Measurements from ENCODE around the gene TBC1D17.

TBC1D17 gene

DNA sequence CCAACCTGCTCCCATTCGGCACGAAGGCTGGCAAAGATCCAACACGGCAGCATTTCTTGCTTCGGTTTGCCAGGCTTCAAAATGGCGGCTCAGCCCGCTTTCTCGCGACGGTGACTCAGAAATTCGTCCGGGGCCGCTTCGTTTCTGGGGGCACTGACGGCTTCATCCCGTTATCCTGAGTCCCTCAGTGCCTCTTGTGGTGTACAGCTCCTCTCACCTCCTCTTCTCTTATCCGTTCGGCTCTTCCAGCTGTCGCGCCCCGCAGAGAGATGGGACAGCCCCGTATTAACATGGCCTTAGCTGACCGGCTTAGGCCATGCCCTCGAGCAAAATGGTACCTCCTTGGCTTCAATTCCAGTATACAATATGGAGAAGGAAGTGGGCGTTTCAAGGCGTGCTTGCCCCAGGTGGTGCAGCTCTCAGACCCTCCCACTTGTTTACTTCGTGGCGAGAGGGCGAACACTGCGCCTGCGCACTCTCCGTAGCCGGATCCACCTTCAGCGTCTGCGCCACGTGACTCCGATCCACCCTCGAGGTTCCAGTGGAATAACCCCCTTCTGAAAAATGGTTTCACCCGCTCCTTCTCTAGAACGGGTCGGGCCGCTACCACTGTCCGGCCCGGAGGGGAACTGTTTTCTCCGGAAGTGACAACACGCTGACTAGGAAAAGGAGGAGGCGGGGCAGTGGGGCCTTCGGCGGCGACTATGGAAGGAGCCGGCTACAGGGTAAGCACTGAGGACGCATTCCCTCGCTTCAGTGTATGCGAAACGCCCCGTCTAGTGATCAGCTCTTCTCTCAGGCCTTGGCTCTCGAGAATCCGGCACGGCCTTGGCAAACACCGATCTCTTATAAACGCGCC is at the start of gene TBC1D17, which contains the start of gene AKT1S1:
Gene TBC1D17, plus strand, starts transcription at position 683 of the 859 bp plus-strand sequence. Its CDS starts 22 bp downstream, at position 705.
Gene AKT1S1, minus strand, starts transcription at position 336 of the 859 bp plus-strand sequence. CDS start 4,060 bp downstream, outside the sequence.
- peak; percentile 100 for DNase-seq

DNA sequence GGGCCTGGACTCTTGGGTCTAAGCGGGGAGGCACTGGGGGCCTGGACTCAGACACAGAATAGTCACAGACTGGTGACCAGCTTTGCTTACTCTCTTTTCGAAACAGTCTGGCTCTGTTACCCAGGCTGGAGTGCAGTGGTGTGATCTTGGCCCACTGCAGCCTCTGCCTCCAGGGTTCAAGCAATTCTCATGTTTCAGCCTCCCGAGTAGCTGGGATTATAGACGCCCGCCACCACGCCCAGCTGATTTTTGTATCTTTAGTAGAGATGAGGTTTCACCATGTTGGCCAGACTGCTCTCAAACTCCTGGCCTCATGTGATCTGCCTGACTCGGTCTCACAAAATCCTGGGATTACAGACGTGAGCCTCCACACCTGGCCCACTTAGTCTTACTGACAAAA is 48.3 kb upstream of the TBC1D17 start:
- DNase-seq: no peak

DNA sequence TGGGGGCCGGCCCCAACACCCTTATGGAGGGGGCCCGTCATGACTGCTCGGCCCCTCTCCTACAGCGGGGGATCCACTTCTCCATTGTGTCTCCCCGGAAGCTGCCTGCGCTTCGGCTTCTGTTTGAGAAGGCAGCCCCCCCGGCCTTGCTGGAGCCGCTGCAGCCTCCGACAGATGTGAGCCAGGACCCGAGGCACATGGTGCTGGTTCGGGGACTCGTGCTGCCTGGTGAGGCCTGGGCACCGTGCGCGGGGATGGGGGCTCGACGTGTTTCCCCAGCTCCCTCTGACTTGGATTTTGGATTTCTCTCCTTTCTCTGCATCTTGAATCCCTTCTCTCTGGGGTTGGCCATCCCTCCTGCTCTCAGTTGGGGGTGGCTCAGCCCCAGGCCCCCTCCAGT is 47.8 kb upstream of the TBC1D17 start:
- no peak for DNase-seq

DNA sequence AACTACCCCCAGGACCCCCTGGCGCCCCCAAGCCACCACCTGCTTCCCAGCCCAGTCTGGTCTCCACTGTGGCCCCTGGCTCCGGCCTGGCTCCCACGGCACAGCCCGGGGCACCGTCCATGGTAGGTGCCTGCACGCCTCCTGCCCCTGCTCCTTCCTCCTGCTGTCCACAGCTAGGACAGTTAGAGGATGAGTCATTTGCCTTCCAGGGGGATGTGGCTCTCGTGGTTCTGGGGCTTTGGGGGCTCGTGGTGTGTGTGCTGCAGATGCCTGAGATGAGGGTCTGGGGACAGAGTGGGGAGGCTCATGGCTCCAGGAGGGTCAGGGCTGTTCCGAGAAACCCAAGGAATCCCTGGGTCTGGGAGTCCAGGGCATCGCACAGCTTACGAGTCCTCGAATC is 46.7 kb upstream of the TBC1D17 start:
- no peak for DNase-seq

DNA sequence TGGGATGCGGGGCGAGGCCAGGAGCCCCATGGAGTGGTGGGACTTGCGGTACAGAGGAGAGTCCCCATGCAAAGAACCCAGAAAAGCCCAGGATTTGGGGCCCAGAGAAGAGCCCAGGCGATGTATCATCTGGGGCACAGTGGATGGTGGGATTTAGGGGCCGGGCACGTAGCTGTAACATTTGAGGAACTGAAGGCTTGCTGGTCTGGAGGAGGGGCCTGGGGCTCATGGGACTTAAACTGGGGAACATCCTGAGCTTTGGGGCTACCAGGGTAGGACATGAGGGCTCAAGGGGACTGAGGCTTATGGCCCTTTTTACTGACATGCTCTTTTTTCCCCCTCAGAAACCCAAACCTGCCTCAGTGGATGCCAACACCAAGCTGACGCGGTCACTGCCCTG is 45.9 kb upstream of the TBC1D17 start:
- no peak for DNase-seq

DNA sequence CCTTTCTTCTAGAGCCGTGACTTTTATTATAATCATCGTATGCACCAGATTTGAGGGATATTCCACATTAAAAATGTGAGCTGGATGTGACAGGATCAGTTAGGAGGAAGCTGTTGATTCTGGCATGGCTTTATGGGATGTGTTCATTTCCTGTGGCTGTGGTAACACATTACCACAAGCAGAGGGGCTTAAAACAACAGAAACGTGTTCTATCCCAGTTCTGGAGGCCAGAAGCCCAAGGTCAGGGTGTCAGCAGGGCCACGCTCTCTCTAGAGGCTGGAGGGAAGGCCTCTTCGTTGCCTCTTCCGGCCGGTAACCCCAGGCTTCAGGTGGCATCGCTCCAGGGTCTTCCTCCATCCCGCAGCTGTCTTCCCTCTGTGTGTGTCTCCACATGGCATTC is 44.9 kb upstream of the TBC1D17 start:
- DNase-seq: no peak

DNA sequence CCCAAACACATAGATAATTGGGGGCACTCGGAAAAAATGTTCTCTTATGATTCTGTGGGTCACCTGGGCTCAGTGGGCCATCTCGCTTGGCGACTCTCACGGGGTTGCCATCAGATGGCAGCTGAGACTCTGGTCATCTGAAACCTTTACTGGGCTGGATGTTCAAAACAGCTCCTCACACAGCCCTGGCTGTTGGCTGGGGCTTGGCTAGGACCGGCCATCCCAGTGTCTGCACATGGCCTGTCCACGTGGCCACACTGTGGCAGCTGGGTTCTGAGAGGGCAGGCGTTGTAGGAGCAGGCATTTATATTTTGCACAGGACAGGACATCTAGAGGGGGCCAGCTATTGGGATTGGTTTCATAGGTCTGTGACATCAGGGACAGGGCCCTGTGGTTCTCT is 43.9 kb upstream of the TBC1D17 start:
- no peak for DNase-seq

DNA sequence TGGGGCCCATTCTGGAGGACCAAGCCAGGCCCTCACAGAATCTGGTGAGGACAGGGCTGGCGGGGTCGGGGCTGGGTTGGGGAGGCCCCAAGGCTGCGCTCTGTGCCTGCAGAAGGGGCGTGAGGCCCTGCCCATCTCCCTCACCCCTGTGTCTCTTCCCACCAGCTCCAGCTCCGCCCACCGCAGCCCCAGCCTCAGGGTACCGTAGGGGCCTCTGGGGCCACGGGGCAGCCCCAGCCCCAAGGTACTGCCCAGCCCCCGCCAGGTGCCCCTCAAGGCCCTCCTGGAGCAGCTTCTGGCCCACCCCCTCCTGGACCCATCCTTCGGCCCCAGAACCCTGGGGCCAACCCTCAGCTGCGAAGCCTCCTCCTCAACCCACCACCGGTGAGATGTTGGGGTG is 41.9 kb upstream of the TBC1D17 start:
- DNase-seq: no peak

DNA sequence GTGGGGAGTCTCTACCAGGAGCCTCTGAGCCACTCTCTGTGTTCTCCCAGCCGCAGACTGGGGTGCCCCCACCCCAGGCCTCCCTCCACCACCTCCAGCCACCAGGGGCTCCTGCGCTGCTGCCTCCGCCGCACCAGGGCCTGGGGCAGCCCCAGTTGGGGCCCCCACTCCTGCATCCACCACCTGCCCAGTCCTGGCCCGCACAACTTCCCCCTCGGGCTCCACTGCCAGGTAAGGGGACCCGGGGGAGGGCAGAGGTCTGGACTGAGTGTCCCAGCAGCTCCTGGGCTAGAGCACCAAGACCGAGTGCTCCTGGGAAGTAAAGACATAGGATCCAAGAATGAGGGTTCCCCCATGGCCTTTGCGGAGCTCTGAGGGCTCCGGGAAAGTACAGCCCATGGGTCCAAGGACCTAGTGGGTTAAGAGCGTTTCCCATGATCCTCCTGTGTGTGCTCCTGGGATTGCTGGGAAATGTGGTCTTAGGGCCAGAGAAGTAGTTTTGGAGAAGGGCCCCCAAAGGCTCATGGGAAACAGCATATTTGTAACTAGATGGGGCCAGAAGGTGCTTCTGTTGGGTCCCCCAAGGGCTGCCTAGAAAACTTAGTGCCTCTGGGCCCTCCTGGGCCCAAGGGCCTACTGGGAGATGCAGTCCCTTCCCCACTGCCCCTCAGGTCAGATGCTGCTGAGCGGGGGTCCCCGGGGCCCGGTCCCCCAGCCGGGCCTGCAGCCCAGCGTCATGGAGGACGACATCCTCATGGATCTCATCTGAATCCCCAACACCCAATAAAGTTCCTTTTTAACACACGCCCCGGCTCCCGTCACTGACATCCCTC is 41.1 kb upstream of the TBC1D17 start:
- DNase-seq: no peak

DNA sequence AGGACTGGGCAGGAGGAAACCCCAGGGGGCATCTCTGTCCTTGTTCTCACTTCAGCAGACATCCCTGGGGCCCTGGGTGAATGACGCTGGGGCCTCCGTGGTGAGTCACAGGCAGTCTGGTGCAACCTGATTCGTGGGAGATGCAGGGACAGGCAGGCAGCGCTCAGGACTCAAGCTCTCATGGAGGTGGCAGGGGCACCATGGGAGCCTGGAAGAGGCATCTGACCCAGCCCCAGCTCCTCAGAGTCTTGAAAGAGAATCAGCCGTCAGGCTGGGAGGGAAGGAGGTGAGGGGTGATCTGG is 40.5 kb upstream of the TBC1D17 start:
- DNase-seq: no peak

DNA sequence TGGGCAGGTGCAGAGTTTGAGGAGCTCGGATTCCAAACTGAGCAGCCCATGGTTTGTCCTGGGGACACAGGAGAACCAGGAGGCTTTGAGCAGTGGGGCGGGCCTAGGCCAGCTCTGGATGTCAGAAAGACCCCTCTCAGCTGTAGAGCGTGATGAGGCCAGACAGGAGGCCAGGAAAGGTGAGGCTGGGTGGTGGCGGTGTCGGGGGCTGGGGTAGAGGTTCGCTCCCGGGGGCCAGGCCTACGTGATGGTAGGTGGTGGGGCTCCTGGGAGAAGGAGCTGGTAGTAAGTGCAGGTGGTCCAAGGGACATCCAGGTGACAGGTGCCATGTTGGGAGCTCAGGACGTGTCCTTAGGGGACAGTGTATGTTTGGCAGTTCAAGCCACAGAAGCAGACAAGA is 40.1 kb upstream of the TBC1D17 start:
- no peak for DNase-seq

DNA sequence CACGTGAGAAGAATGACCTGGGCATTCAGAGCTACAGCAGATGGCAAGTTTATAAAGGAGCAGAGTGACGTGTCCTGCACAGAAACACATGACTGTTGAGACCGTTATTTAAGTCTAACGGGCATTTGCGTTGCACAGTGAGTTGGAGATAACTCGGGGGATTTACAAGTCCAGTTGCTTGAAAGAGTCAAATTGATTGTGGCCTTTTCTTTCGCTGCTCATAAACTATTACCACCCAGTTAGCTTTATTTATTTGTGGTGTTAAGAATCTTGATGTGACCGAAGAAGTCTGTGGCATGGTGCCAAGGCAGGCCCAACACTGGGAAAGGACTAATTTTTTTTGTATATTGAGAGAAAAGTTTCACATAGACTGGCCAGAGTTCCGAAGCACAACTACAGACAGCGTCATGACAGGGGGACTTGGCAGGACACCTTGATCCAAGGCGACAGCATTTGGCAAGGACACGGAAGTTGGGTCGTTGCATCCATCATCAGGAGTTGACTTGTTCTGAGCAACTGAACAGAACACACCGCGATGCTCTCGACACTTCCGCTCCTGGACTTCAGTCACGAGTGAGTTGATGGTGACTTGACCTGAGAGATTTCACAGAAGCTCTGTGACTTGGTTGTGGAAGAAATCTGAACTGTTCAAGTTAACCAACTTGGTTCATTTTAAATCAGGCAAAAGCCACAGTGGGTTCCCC is 38.5 kb upstream of the TBC1D17 start:
- DNase-seq: no peak

DNA sequence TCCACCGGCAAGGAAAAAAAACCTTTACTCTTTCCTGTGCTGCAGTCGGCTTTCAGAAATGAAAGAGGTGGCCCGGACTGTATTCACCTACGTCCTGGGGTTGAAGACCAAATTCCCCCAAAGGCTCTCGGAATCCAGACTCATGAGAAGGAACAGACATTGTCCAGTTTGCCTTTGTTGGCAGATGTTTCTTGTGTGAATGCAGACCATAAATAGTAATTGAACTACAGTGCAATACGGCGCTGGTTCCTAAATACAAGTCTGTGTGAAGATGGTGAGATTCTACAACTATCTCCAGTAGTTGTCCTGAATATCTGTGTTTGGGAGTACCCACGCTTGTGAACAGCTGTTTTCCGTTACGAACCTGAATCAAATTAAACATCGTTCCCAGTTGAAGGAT is 37.8 kb upstream of the TBC1D17 start:
- no peak for DNase-seq

DNA sequence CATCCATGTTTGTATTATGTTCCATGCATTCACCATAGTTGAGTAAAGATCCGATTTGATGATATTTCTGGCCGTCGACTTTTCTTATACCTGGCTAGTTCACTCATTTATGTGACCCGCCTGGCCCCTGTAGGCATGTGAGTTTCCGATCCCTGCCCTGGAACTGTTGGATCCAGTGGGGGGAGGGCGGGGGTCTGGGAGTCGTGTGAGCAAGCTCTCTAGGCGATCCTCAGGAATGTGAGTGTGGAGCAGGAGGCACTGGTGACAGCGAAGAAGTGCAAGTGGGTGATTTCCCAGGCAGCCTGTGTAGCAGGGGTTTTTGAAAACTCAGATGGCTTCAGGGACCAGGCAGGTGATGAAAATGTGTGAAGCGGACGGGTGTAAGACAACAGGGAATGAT is 37.2 kb upstream of the TBC1D17 start:
- DNase-seq: no peak

DNA sequence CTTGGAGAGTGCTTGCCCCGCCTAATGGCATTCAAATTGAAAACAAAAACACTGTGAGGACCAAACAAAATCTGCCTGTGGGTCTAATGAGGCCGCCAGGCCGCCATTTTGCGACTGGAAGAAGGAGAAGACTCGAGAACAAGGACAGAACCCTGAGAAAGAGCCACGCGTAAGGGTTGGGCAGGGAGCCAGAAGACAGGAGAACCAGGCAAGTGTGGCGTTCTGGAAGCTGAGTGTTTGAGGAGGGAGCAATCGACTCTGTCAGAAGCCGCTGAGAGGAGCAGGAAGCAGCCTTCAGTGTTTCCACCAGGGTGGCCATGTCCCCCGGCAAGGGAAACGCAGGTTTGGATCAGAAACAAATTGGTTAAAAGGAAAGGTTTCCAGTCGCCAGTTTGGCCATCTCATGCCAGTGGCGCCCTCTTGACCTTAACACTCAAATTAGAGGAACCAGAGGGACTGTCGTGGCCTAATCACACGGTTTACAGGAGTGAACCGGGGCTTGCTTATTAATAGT is 36.7 kb upstream of the TBC1D17 start:
- no peak for DNase-seq

DNA sequence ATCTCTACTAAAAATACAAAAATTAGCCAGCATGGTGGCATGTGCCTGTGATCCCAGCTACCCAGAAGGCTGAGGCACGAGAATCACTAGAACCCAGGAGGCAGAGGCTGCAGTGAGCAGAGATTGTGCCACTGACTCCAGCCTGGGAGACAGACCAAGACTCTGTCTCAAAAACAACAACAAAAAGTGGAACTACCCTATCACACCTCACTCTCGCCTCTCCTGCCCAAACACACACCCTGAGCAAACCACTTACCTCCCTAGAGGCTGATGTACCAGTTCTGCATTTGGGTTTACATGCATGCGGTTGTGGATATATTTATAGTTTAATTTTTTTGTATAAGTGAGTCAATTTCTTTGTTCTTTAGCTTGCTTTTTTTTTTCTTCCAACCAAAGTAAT is 34.2 kb upstream of the TBC1D17 start:
- peak; percentile 56 for DNase-seq

DNA sequence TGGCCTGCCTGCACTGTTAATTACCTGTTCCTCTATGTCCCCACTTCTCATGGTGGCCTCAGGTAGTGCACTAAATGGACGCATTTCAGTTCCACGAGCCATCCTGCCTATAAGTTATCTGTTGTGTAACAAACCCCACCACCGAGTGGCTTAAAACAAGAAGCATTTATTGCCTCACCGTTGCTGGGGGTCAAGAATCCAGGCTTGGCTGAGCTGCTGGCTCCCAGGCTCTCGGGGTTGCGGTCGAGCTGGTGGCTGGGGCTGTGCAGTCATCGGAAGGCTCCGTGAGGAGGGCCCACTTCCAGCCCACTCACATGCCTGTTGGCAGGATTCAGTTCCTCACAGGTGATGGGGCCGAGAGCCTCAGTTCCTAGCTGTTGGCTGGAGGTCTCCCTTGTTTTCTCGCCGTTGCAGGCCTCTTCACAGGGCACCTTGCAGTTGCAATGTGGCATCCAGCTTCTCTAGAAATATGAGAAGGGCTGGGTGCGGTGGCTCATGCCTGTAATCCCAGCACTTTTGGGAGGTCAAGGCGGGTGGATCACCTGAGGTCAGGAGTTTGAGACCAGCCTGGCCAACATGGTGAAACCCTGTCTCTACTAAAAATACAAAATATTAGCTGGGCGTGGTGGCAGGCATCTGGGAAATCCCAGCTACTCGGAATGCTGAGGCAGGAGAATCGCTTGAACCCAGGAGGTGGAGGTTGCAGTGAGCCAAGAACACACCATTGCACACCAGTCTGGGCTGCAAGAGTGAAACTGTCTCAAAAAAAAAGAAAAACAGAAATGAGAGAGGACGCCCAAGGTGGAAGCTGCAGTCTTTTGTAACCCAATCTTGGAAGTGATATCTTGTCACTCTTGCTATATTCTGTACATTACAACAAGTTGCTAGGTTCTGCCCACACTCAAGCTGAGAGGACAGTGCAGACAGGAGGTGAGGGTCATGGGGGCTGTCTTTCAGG is 33.1 kb upstream of the TBC1D17 start:
- no peak for DNase-seq

DNA sequence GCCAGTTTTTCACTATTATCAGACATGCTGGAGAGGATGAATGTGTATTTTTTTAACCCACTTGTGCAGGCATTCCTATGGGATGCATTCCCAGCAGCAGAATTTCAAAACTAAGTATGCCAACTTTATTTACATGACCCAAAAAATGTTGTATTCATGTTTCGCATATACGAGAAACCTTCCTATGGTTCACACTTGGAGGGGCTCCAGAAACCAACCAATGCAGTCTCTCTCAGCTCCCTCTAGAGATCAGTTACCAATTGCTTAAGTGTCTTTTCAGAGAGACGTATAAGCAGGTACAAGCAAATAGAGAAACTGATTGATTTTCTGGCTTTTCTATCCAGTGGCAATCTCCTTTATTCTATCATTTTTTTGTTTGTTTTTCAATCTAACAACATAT is 32.1 kb upstream of the TBC1D17 start:
- DNase-seq: no peak

DNA sequence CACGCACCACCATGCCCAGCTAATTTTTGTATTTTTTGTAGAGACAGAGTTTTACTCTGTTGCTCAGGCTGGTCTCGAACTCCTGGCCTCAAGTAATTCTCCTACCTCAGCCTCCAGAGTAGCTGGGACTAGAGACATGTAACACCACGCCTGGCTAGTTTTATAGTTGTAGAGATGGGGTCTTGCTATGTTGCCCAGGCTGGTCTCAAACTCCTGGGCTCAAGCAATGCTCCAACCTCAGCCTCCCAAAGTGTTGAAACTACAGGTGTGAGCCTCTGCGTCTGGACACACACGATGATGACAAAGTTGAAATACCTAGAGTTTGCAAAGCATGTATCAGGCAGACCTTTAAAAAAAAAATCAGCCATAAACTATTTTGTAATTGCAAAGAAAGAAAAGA is 31.1 kb upstream of the TBC1D17 start:
- no peak for DNase-seq

DNA sequence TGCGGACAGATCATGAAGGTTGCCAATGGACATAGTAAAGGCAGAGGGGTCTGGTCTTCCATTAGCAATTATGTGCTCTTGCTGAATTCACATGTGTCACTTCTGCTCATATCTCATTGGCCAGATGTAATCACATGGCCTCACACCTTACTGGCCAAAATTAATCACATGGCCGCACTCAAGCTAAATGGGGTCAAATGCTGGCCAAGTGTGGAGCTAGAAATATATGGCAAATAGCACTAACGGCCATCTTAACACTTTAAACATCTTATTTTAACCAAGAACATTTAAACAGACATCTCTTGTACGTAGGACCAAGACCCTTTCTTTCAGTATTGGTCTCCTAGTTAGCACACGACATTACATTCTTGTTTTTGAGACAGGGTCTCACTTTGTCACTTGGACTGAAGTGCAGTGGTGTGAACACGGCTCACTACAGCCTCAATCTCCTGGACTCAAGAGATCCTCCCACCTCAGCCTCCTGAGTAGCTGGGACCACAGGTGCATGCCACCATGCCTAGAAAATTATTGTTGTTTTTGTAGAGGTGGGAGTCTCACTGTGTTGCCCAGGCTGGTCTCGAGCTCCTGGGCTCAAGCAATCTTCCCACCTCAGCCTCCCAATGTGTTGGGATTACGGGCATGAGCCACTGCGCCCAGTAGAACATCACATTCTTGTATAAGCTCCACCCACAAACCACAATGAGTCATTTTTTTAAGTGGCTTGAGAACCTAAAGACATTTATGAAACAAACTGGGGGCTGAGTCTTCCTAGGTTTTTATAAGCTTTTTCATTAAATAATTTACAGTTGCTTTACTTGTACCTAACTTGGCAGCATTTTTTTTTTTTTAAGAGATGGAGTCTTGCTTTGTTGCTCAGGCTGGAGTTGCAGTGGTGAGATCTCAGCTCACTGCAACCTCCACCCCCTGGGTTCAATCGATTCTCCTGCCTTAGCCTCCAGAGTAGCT is 29.5 kb upstream of the TBC1D17 start:
- DNase-seq: no peak

DNA sequence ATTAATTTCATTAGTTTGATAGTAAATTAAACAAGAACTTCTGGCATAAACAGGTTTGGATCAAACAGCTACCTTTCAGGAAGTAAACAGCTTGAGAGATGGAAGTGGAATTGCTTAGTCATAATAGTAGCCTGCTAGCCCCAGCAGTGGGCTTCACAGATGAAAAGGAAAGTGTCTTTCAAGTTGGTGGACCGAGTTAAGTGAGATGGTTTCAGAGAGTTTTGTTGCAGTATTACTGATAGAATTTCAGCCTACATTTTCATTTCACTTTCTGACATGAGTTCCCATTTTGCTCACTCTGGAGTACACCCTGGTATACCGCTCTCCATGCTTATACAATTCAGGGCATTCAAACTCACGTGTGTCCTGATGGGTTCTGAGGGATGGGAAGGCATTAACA is 28.6 kb upstream of the TBC1D17 start:
- DNase-seq: no peak

All from CD4-positive, alpha-beta T cell treated with Interleukin-15 for 1 hour (primary cell).